ENCODE measurements around the gene ENTHD1.
"Not testable (repeated sequence)": the region's sequence is repeated elsewhere in the genome, so short reads cannot be mapped to it uniquely, and the experiment has no call there.

Gene ENTHD1

GRCh38 chr22:39925273-39925672 lies 31.7 kb upstream of the ENTHD1 start:
- DNase-seq (ENCODE audit: low read depth) = no peak

- DNase-seq (ENCODE audit: low read depth) = no peak
These were observed 30.7 kb upstream of the ENTHD1 start for GRCh38 chr22:39924286-39924685.

- no peak for DNase-seq (ENCODE audit: low read depth)
These were observed 30.1 kb upstream of the ENTHD1 start for GRCh38 chr22:39923696-39924095.

GRCh38 chr22:39920134-39920743 lies 26.7 kb upstream of the ENTHD1 start:
- DNase-seq (ENCODE audit: low read depth) = no peak

GRCh38 chr22:39917776-39918495 lies 24.4 kb upstream of the ENTHD1 start:
- peak; percentile 9 for DNase-seq (ENCODE audit: low read depth)

- no peak for DNase-seq (ENCODE audit: low read depth)
These were observed 23.7 kb upstream of the ENTHD1 start for GRCh38 chr22:39917197-39917643.

GRCh38 chr22:39916496-39916895 lies 22.9 kb upstream of the ENTHD1 start:
- DNase-seq (ENCODE audit: low read depth) = no peak

GRCh38 chr22:39915295-39915726 lies 21.8 kb upstream of the ENTHD1 start:
- no peak for DNase-seq (ENCODE audit: low read depth)

- no peak for DNase-seq (ENCODE audit: low read depth)
These were observed 21.0 kb upstream of the ENTHD1 start for GRCh38 chr22:39914584-39914983.

- DNase-seq (ENCODE audit: low read depth) = no peak
These were observed 20.3 kb upstream of the ENTHD1 start for GRCh38 chr22:39913886-39914285.

- DNase-seq (ENCODE audit: low read depth) = no peak
These were observed 19.8 kb upstream of the ENTHD1 start for GRCh38 chr22:39913321-39913720.

- DNase-seq (ENCODE audit: low read depth) = no peak
These were observed 17.5 kb upstream of the ENTHD1 start for GRCh38 chr22:39910876-39911613.

GRCh38 chr22:39908737-39909136 lies 15.2 kb upstream of the ENTHD1 start:
- DNase-seq (ENCODE audit: low read depth) = no peak

GRCh38 chr22:39908136-39908535 lies 14.6 kb upstream of the ENTHD1 start:
- DNase-seq (ENCODE audit: low read depth) = no peak

- no peak for DNase-seq (ENCODE audit: low read depth)
These were observed 14.1 kb upstream of the ENTHD1 start for GRCh38 chr22:39907605-39908097.

GRCh38 chr22:39907047-39907446 lies 13.5 kb upstream of the ENTHD1 start:
- no peak for DNase-seq (ENCODE audit: low read depth)

- DNase-seq (ENCODE audit: low read depth) = no peak
These were observed 12.6 kb upstream of the ENTHD1 start for GRCh38 chr22:39906207-39906606.

GRCh38 chr22:39905687-39906086 lies 12.1 kb upstream of the ENTHD1 start:
- DNase-seq (ENCODE audit: low read depth) = no peak

- DNase-seq (ENCODE audit: low read depth) = no peak
These were observed 11.3 kb upstream of the ENTHD1 start for GRCh38 chr22:39904862-39905261.

- not testable (repeated sequence) for DNase-seq (ENCODE audit: low read depth)
These were observed 10.5 kb upstream of the ENTHD1 start for GRCh38 chr22:39904024-39904423.

- DNase-seq (ENCODE audit: low read depth) = no peak
These were observed 8.1 kb upstream of the ENTHD1 start for GRCh38 chr22:39901565-39902146.

Measured in stromal cell of bone marrow (primary cell).